Psoas muscle (tissue), 8 donors: ENCODE data around the gene GRIN3B. TPM values are rescaled to one million over a fixed set of nuclear protein-coding genes. Genes with fewer than 3 reads are reported as not detected.

ENCODE experiments used
- ATAC-seq, 4 donors: fragments of 200-7000 bp; cut with Tn5 transposase; one replicate each; pipeline ENCODE4 v1.9.1; 2020; ENCODE audit warnings: moderate library complexity in 3 of 4, mild to moderate bottlenecking in 2 of 4
- DNase-seq, 2 donors: peaks; one replicate each; pipeline ENCODE4 v3.0.0-alpha.2; 2020
- H3K27ac ChIP-seq: fragments of 200-600 bp; one replicate; pipeline ENCODE4 v1.8.0; 2022
- H3K27me3 ChIP-seq, 3 donors: fragments of 200-600 bp in 1 of 3; one replicate each; pipeline versions ENCODE4 v1.6.1 to v1.8.0; 2013 to 2022; ENCODE audit warnings: low read length in 2 of 3, mild to moderate bottlenecking in 2 of 3, moderate library complexity in 1 of 3; ENCODE audit not compliant: insufficient read depth in 3 of 3
- H3K36me3 ChIP-seq, 2 donors: fragments of 200-600 bp in 1 of 2; one replicate each; pipeline versions ENCODE4 v1.6.1 to v1.8.0; 2013 to 2022; ENCODE audit warnings: low read depth in 1 of 2, mild to moderate bottlenecking in 1 of 2, moderate library complexity in 1 of 2; ENCODE audit not compliant: insufficient read depth in 1 of 2
- H3K4me1 ChIP-seq: fragments of 200-600 bp; one replicate; pipeline ENCODE4 v1.8.0; 2022
- H3K4me3 ChIP-seq: fragments of 200-600 bp; one replicate; pipeline ENCODE4 v1.8.0; 2022; ENCODE audit warnings: mild to moderate bottlenecking
- H3K9me3 ChIP-seq: fragments of 200-600 bp; one replicate; pipeline ENCODE4 v1.8.0; 2022
- CTCF ChIP-seq: fragments of 200-600 bp; IDR thresholded peaks from one replicate; pipeline ENCODE4 v1.8.0; 2022; ENCODE audit warnings: antibody characterized with exemption
- WGBS, 3 donors: extraction: QIAGEN DNeasy Blood & Tissue Kit; methylation state at CpG; one replicate each; pipeline versions ENCODE4 v1.1.6 to v1.1.7; 2013; 5-methylcytosine and 5-hydroxymethylcytosine counted together
- intact Hi-C, 2 donors: fragments of 100-400 bp; cut with DNase I; formaldehyde crosslinking; loops; one replicate each; pipeline versions ENCODE4 v1.11.0 to v1.14.2; 2022
- polyA plus RNA-seq, 3 donors: library from polyadenylated mRNA; stranded (reverse); fragments of 200-250 nt; gene quantifications; one replicate each; pipeline ENCODE4 v1.2.3, GENCODE V29; 2013
- total RNA-seq, 4 donors: library from RNA; stranded (reverse); fragmentation: NEBNext Ultra II Directional in 2 of 4; extraction: Animal tissue kit (Norgen Biotek cat#: 25700) in 2 of 4; gene quantifications; one replicate each; pipeline versions ENCODE4 v1.2.1 to v1.2.4, GENCODE V29; 2021 to 2023
- donor health status: healthy with polysubstance abuse.
- donor health status: DM: no; HTN: no; CAD: no; lungs with moderate emphysema.
- donor health status: Bipolar disorder and iron deficiency.
- donor health status: healthy.
- donor health status: DM: yes; HTN: yes; CAD: no.
- donor health status: DM: no; HTN: no; CAD: no.
- donor health status: DM: no; HTN: no; CAD: no.
- donor health status: DM: yes; HTN: yes; CAD: no.

The GRIN3B gene
- total and polyA plus RNA-seq, 7 donors = 0.01 to 0.16 TPM; not detected in 5

GRCh38 chr19:995051-995827 is 5.0 kb upstream of the GRIN3B start:
- no peak for TF ChIP-seq CTCF
- Histone ChIP-seq H3K36me3 (peaks cover 3 to 25% of the 10 kb centered on the region in 2 donors), H3K27ac (no peak overlapping the region), H3K27me3 (peaks cover 0 to 46% (median 13%) of the 10 kb centered on the region in 3 donors), H3K4me3 (no peak overlapping the region), H3K9me3 (no peaks in the 10 kb centered on the region), H3K4me1 (no peaks in the 10 kb centered on the region)
- intact Hi-C loops = no loop called here
- no peak for DNase-seq
- ATAC-seq = no peak
- 32 to 61% (median 41%) methylated on average over 25 to 26 of the region's 26 CpGs for WGBS, 3 donors

- ATAC-seq = no peak
- peak in 1 of 2 donors; percentile 59 for DNase-seq
- WGBS, 3 donors = 4 to 6% (median 6%) methylated on average over 54 to 64 of the region's 64 CpGs
- Histone ChIP-seq H3K9me3 (no peaks in the 10 kb centered on the region), H3K4me3 (no peak overlapping the region), H3K36me3 (peaks cover 3 to 17% of the 10 kb centered on the region in 2 donors), H3K4me1 (no peaks in the 10 kb centered on the region), H3K27ac (no peak overlapping the region), H3K27me3 (peaks cover 0 to 56% (median 20%) of the 10 kb centered on the region in 3 donors)
- intact Hi-C loops = no loop called here
- TF ChIP-seq CTCF = no peak
These were observed 4.0 kb upstream of the GRIN3B start for GRCh38 chr19:996051-996838.

GRCh38 chr19:998064-998463 is 2.2 kb upstream of the GRIN3B start:
- ATAC-seq = no peak

GRCh38 chr19:999379-999719 is 870 bp upstream of the GRIN3B start:
- TF ChIP-seq CTCF = no peak
- Histone ChIP-seq H3K9me3 (no peaks in the 10 kb centered on the region), H3K36me3 (peaks cover 3 to 4% of the 10 kb centered on the region in 2 donors), H3K27me3 (peaks cover 0 to 76% (median 31%) of the 10 kb centered on the region in 3 donors), H3K27ac (no peak overlapping the region), H3K4me3 (no peak overlapping the region), H3K4me1 (no peaks in the 10 kb centered on the region)
- 54 to 59% (median 57%) methylated on average over 3 of the region's 3 CpGs for WGBS, 3 donors
- intact Hi-C loops = no loop called here
- no peak for ATAC-seq
- DNase-seq = no peak

More at GRCh38 chr19:998064-998463, 2.2 kb upstream of the GRIN3B start:
- intact Hi-C loops = no loop called here
- H3K4me1 ChIP-seq = no peaks in the 10 kb centered on the region
- peaks cover 0 to 70% (median 31%) of the 10 kb centered on the region in 3 donors for H3K27me3 ChIP-seq
- no peak for TF ChIP-seq CTCF
- no peak overlapping the region for H3K27ac ChIP-seq
- no peak for DNase-seq
- H3K4me3 ChIP-seq = no peak overlapping the region
- WGBS, 3 donors = 7 to 20% (median 14%) methylated on average over 6 of the region's 6 CpGs
- no peaks in the 10 kb centered on the region for H3K9me3 ChIP-seq
- peaks cover 3 to 9% of the 10 kb centered on the region in 2 donors for H3K36me3 ChIP-seq
